ENCODE measurements around the gene ELP4. TPM values are rescaled to one million over a fixed set of nuclear protein-coding genes. Genes with fewer than 3 reads are reported as not detected.

Gene ELP4
- total RNA-seq, 1 donor from 2014 or later = 21.7 TPM

- Mint-ChIP-seq H3K4me3 (peak overlapping the region; percentile 74), H3K27me3 (peaks cover 93% of the 10 kb centered on the region), H3K4me1 (ENCODE audit: unreplicated experiment) (peaks cover 4% of the 10 kb centered on the region), H3K27ac (no peak overlapping the region), H3K9me3 (no peaks in the 10 kb centered on the region), H3K36me3 (no peaks in the 10 kb centered on the region)
- no peak for TF ChIP-seq CTCF (conservative IDR thresholded peaks at IDR 0.05)
- DNase-seq (ENCODE audit: extremely low spot score, unreplicated experiment) = no peak
These were observed 308.8 kb downstream of the ELP4 start for GRCh38 chr11:31818425-31818755.

GRCh38 chr11:31818874-31819331, 309.3 kb downstream of the ELP4 start:
- Mint-ChIP-seq H3K27me3 (peaks cover 93% of the 10 kb centered on the region), H3K9me3 (no peaks in the 10 kb centered on the region), H3K27ac (no peak overlapping the region), H3K36me3 (no peaks in the 10 kb centered on the region), H3K4me1 (ENCODE audit: unreplicated experiment) (peaks cover 4% of the 10 kb centered on the region), H3K4me3 (peak overlapping the region; percentile 74)
- no peak for TF ChIP-seq CTCF (conservative IDR thresholded peaks at IDR 0.05)
- DNase-seq (ENCODE audit: extremely low spot score, unreplicated experiment) = no peak

GRCh38 chr11:31819621-31820437, 310.3 kb downstream of the ELP4 start:
- Mint-ChIP-seq H3K4me1 (ENCODE audit: unreplicated experiment) (peaks cover 4% of the 10 kb centered on the region), H3K4me3 (peak overlapping the region; percentile 49)

GRCh38 chr11:31820438-31820818, 310.9 kb downstream of the ELP4 start:
- Mint-ChIP-seq H3K9me3 (no peaks in the 10 kb centered on the region), H3K27me3 (peaks cover 95% of the 10 kb centered on the region), H3K4me3 (no peak overlapping the region), H3K4me1 (ENCODE audit: unreplicated experiment) (peaks cover 4% of the 10 kb centered on the region), H3K27ac (no peak overlapping the region), H3K36me3 (no peaks in the 10 kb centered on the region)
- no peak for TF ChIP-seq CTCF (conservative IDR thresholded peaks at IDR 0.05)
- DNase-seq (ENCODE audit: extremely low spot score, unreplicated experiment) = no peak

More at GRCh38 chr11:31819621-31820437, 310.3 kb downstream of the ELP4 start:
- no peak for TF ChIP-seq CTCF (conservative IDR thresholded peaks at IDR 0.05)
- Mint-ChIP-seq H3K9me3 (no peaks in the 10 kb centered on the region), H3K27ac (no peak overlapping the region), H3K27me3 (peaks cover 95% of the 10 kb centered on the region), H3K36me3 (no peaks in the 10 kb centered on the region)
- DNase-seq (ENCODE audit: extremely low spot score, unreplicated experiment) = no peak

GRCh38 chr11:31821235-31821764, 311.7 kb downstream of the ELP4 start:
- no peak for TF ChIP-seq CTCF (conservative IDR thresholded peaks at IDR 0.05)
- H3K9me3 Mint-ChIP-seq = no peaks in the 10 kb centered on the region
- DNase-seq (ENCODE audit: extremely low spot score, unreplicated experiment) = no peak
- H3K36me3 Mint-ChIP-seq = no peaks in the 10 kb centered on the region
- no peak overlapping the region for H3K4me3 Mint-ChIP-seq
- H3K27ac Mint-ChIP-seq = no peak overlapping the region
- peaks cover 2% of the 10 kb centered on the region for H3K4me1 Mint-ChIP-seq (ENCODE audit: unreplicated experiment)
- peaks cover 94% of the 10 kb centered on the region for H3K27me3 Mint-ChIP-seq

Data from type B pancreatic cell (in vitro differentiated cells).